B cell (primary cell): ENCODE data around the gene PWWP3B. TPM values are rescaled to one million over a fixed set of nuclear protein-coding genes. Genes with fewer than 3 reads are reported as not detected.
"Not testable (repeated sequence)": the region's sequence is repeated elsewhere in the genome, so short reads cannot be mapped to it uniquely, and the experiment has no call there.

Experiments used
- ATAC-seq: fragments of 200-7000 bp; cut with Tn5 transposase; one replicate; pipeline ENCODE4 v1.10.0; 2021; ENCODE audit warnings: low read depth, mild to moderate bottlenecking, moderate number of reproducible peaks, moderate library complexity
- CTCF ChIA-PET: fragments of 350-600 bp; sonication (Branson Sonifier 250); formaldehyde crosslinking; loops from one replicate; lab custom pipeline; 2021; ENCODE audit warnings: antibody characterized with exemption, inconsistent platforms; lab: Charles Lee
- POLR2A ChIA-PET: fragments of 350-600 bp; sonication (Branson Sonifier 250); formaldehyde crosslinking; loops from one replicate; lab custom pipeline; 2021; ENCODE audit warnings: antibody characterized with exemption; lab: Charles Lee
- DNase-seq: peaks from one replicate; pipeline ENCODE4 v3.0.0; 2013
- H2AFZ ChIP-seq: 2 replicates; pipeline ENCODE4 v1.6.1; 2012; ENCODE audit warnings: mild to moderate bottlenecking, low read depth, low read length; ENCODE audit not compliant: insufficient read depth, poor library complexity, severe bottlenecking
- H3K27ac ChIP-seq, 2 donors: 1 replicate in 1 of 2; 2 replicates in 1 of 2; pipeline ENCODE4 v1.5.1; 2012 to 2013; ENCODE audit warnings: low read length in 2 of 2, mild to moderate bottlenecking in 2 of 2, moderate library complexity in 1 of 2
- H3K27me3 ChIP-seq, 4 experiments: fragments of 200-600 bp in 1 of 4; sonication (generic) in 1 of 4; replicated peaks in 1 of 4; 1 replicate in 2 of 4; 2 replicates in 2 of 4; pipeline versions ENCODE4 v1.6.1 to v1.7.0; 2013 to 2016; ENCODE audit warnings: low read length in 3 of 4, mild to moderate bottlenecking in 2 of 4, mixed read lengths in 1 of 4, moderate library complexity in 1 of 4; ENCODE audit not compliant: insufficient read depth in 4 of 4, control insufficient read depth in 3 of 4; ENCODE audit errors: control extremely low read depth in 1 of 4
- H3K36me3 ChIP-seq, 2 experiments: replicated peaks in 1 of 2; 1 replicate in 1 of 2; 2 replicates in 1 of 2; pipeline versions ENCODE4 v1.6.1 to v1.7.1; 2013; ENCODE audit warnings: low read length in 1 of 2; ENCODE audit not compliant: insufficient read depth in 2 of 2, control insufficient read depth in 1 of 2; ENCODE audit errors: control extremely low read depth in 1 of 2, extremely low read depth in 1 of 2
- H3K4me1 ChIP-seq, 2 donors: fragments of 200-600 bp in 1 of 2; sonication (generic) in 1 of 2; 1 replicate in 1 of 2; 2 replicates in 1 of 2; pipeline versions ENCODE4 v1.5.1 to v1.6.1; 2013 to 2017; ENCODE audit warnings: low read length in 2 of 2; ENCODE audit not compliant: control insufficient read depth in 2 of 2, insufficient read depth in 2 of 2
- H3K4me2 ChIP-seq: replicated peaks from 2 replicates; pipeline ENCODE3; 2012; ENCODE audit warnings: mild to moderate bottlenecking, low read depth, low read length; ENCODE audit not compliant: poor library complexity, severe bottlenecking
- H3K4me3 ChIP-seq, 5 experiments: fragments of 200-600 bp in 1 of 5; sonication (generic) in 1 of 5; 1 replicate in 3 of 5; 2 replicates in 2 of 5; pipeline versions ENCODE4 v1.5.1 to v1.7.0; 2011 to 2016; ENCODE audit warnings: low read length in 4 of 5, mild to moderate bottlenecking in 4 of 5, low read depth in 2 of 5, control low read depth in 1 of 5, moderate library complexity in 1 of 5; ENCODE audit not compliant: insufficient read depth in 1 of 5; ENCODE audit errors: control extremely low read depth in 1 of 5, extremely low read depth in 1 of 5
- H3K79me2 ChIP-seq: fragments of 200-600 bp; sonication (generic); one replicate; pipeline ENCODE4 v1.6.0; 2016; ENCODE audit warnings: low read length; ENCODE audit not compliant: control insufficient read depth, insufficient read depth
- H3K9ac ChIP-seq: fragments of 200-600 bp; sonication (generic); 2 replicates; pipeline ENCODE4 v1.6.1; 2017; ENCODE audit warnings: mild to moderate bottlenecking, low read length, moderate library complexity
- H3K9me3 ChIP-seq, 3 donors: one replicate each; pipeline versions ENCODE4 v1.6.1 to v1.7.1; 2013; ENCODE audit warnings: low read length in 2 of 3; ENCODE audit not compliant: control insufficient read depth in 2 of 3, insufficient read depth in 1 of 3; ENCODE audit errors: control extremely low read depth in 1 of 3
- H4K20me1 ChIP-seq: 2 replicates; pipeline ENCODE4 v1.6.0; 2012; ENCODE audit warnings: mild to moderate bottlenecking, low read length; ENCODE audit not compliant: insufficient read depth, control insufficient read depth, poor library complexity, severe bottlenecking
- H3K27ac Mint-ChIP-seq: one replicate; pipeline ENCODE4 v1.8.0; 2021; ENCODE audit warnings: mixed read lengths
- H3K27me3 Mint-ChIP-seq: one replicate; pipeline ENCODE4 v1.8.0; 2021; ENCODE audit warnings: mixed read lengths
- H3K4me1 Mint-ChIP-seq: one replicate; pipeline ENCODE4 v1.8.0; 2021; ENCODE audit warnings: mixed read lengths
- H3K4me3 Mint-ChIP-seq: one replicate; pipeline ENCODE4 v1.8.0; 2021; ENCODE audit warnings: mixed read lengths
- H3K9me3 Mint-ChIP-seq: one replicate; pipeline ENCODE4 v1.8.0; 2022; ENCODE audit warnings: mixed read lengths; ENCODE audit not compliant: insufficient read depth
- CTCF ChIP-seq: fragments of 200-600 bp; IDR thresholded peaks from one replicate; pipeline ENCODE4 v1.8.0; 2022; ENCODE audit warnings: antibody characterized with exemption, mild to moderate bottlenecking
- EZH2 ChIP-seq: IDR thresholded peaks from 2 replicates; pipeline ENCODE4 v1.6.1; 2012; ENCODE audit warnings: borderline replicate concordance, low read depth, mild to moderate bottlenecking, moderate library complexity, low read length; ENCODE audit not compliant: insufficient read depth, poor library complexity, severe bottlenecking
- WGBS: methylation state at CpG from one replicate; pipeline ENCODE4 v1.1.5; 2013; ENCODE audit warnings: missing lambda C conversion rate; ENCODE audit not compliant: insufficient coverage; 5-methylcytosine and 5-hydroxymethylcytosine counted together
- intact Hi-C: fragments of 100-400 bp; cut with micrococcal nuclease; formaldehyde crosslinking; loops from one replicate; pipeline ENCODE4 v1.10.0; 2022
- polyA plus RNA-seq: library from polyadenylated mRNA; depleted of rRNA; stranded (reverse); fragments of >200 nt; gene quantifications from 2 replicates; pipeline ENCODE4 v1.2.3, GENCODE V29; 2012
- total RNA-seq, 2 donors: library from RNA; stranded (reverse); fragments of 120-200 nt in 1 of 2; gene quantifications; 1 replicate in 1 of 2; 2 replicates in 1 of 2; pipeline versions ENCODE4 v1.2.3 to v1.2.4, GENCODE V29; 2013 to 2022

PWWP3B gene
- total and polyA plus RNA-seq, 2 donors (not counting 1 experiment from before 2014, with no cell fraction given) = not detected

GRCh38 chrX:106177982-106178321 lies 9.8 kb downstream of the PWWP3B start:
- Mint-ChIP-seq H3K9me3 (no peaks in the 10 kb centered on the region), H3K4me3 (no peak overlapping the region), H3K4me1 (no peaks in the 10 kb centered on the region), H3K27me3 (no peaks in the 10 kb centered on the region), H3K27ac (no peak overlapping the region)
- TF ChIP-seq EZH2 (no peak), CTCF (no peak)
- WGBS = no CpG with 5 or more reads among the region's 4 CpGs
- Histone ChIP-seq H3K27me3 (no peaks in the 10 kb centered on the region), H3K36me3 (no peaks in the 10 kb centered on the region), H4K20me1 (no peaks in the 10 kb centered on the region), H3K27ac (no peak overlapping the region), H3K4me3 (no peak overlapping the region), H3K9me3 (no peaks in the 10 kb centered on the region), H3K4me2 (no peak overlapping the region), H3K9ac (no peak overlapping the region), H2AFZ (no peak overlapping the region), H3K79me2 (no peaks in the 10 kb centered on the region), H3K4me1 (no peaks in the 10 kb centered on the region)
- no peak for ATAC-seq
- CTCF ChIA-PET = no interaction called here
- intact Hi-C loops = no loop called here
- POLR2A ChIA-PET = no interaction called here
- DNase-seq = no peak

GRCh38 chrX:106178826-106179225 lies 10.7 kb downstream of the PWWP3B start:
- Histone ChIP-seq H3K27me3 (no peaks in the 10 kb centered on the region), H3K9me3 (no peaks in the 10 kb centered on the region), H3K27ac (no peak overlapping the region), H3K4me3 (no peak overlapping the region), H3K4me1 (no peaks in the 10 kb centered on the region), H3K4me2 (no peak overlapping the region), H3K9ac (no peak overlapping the region), H4K20me1 (no peaks in the 10 kb centered on the region), H3K79me2 (no peaks in the 10 kb centered on the region), H3K36me3 (no peaks in the 10 kb centered on the region), H2AFZ (no peak overlapping the region)
- no peaks in the 10 kb centered on the region for H3K9me3 Mint-ChIP-seq
- no peak overlapping the region for H3K4me3 Mint-ChIP-seq
- ChIA-PET POLR2A (no interaction called here), CTCF (no interaction called here)
- DNase-seq (no peak), ATAC-seq (no peak)
- no peaks in the 10 kb centered on the region for H3K27me3 Mint-ChIP-seq
- H3K27ac Mint-ChIP-seq = no peak overlapping the region
- no CpG with 5 or more reads among the region's 5 CpGs for WGBS
- TF ChIP-seq CTCF (no peak), EZH2 (no peak)
- intact Hi-C loops = no loop called here
- no peaks in the 10 kb centered on the region for H3K4me1 Mint-ChIP-seq

GRCh38 chrX:106183685-106184084 lies 15.6 kb downstream of the PWWP3B start:
- DNase-seq, H3K4me1 Mint-ChIP-seq, H3K9me3 ChIP-seq, H2AFZ ChIP-seq, H4K20me1 ChIP-seq, H3K4me2 ChIP-seq, POLR2A ChIA-PET, H3K36me3 ChIP-seq, intact Hi-C loops, H3K27me3 ChIP-seq, H3K27ac ChIP-seq, H3K79me2 ChIP-seq, H3K4me3 Mint-ChIP-seq, H3K9me3 Mint-ChIP-seq, H3K4me3 ChIP-seq, H3K4me1 ChIP-seq, H3K27ac Mint-ChIP-seq, H3K27me3 Mint-ChIP-seq, H3K9ac ChIP-seq, CTCF ChIA-PET, ATAC-seq: not testable (repeated sequence)
- WGBS = 84% methylated on average over 5 of the region's 6 CpGs
